ENCODE results near the gene PYDC1.
"Not testable (repeated sequence)": the region's sequence is repeated elsewhere in the genome, so short reads cannot be mapped to it uniquely, and the experiment has no call there.

PYDC1 gene

GRCh38 chr16:31221357-31222160 is 4.6 kb upstream of the PYDC1 start:
- DNase-seq (ENCODE audit: low spot score): no peak

- no peak for DNase-seq (ENCODE audit: low spot score)
These were observed 2.3 kb upstream of the PYDC1 start for GRCh38 chr16:31219154-31219741.

GRCh38 chr16:31217136-31217530 is 198 bp upstream of the PYDC1 start:
- DNase-seq (ENCODE audit: low spot score): no peak

- peak; percentile 50 for DNase-seq (ENCODE audit: low spot score)
These were observed 1.4 kb downstream of the PYDC1 start for GRCh38 chr16:31215287-31216162.

- no peak for DNase-seq (ENCODE audit: low spot score)
These were observed 2.1 kb downstream of the PYDC1 start for GRCh38 chr16:31214708-31215286.

GRCh38 chr16:31213877-31214707 is 2.8 kb downstream of the PYDC1 start, which contains the start of gene TRIM72:
Gene TRIM72, plus strand, starts transcription at chr16:31214119. Its CDS starts 620 bp downstream, at chr16:31214739.
- DNase-seq (ENCODE audit: low spot score): no peak

GRCh38 chr16:31213342-31213741 is 3.6 kb downstream of the PYDC1 start:
- no peak for DNase-seq (ENCODE audit: low spot score)

- DNase-seq (ENCODE audit: low spot score): no peak
These were observed 10.2 kb downstream of the PYDC1 start for GRCh38 chr16:31206776-31207175.

- no peak for DNase-seq (ENCODE audit: low spot score)
These were observed 11.9 kb downstream of the PYDC1 start for GRCh38 chr16:31204871-31205666.

GRCh38 chr16:31202414-31203375 is 14.2 kb downstream of the PYDC1 start, which contains the start of gene PYCARD:
Gene PYCARD, minus strand, starts transcription at chr16:31202760. Its CDS starts 70 bp downstream, at chr16:31202690.
- DNase-seq (ENCODE audit: low spot score): peak; percentile 51

GRCh38 chr16:31201582-31202413 is 15.1 kb downstream of the PYDC1 start:
- DNase-seq (ENCODE audit: low spot score): no peak

- DNase-seq (ENCODE audit: low spot score): no peak
These were observed 15.9 kb downstream of the PYDC1 start for GRCh38 chr16:31200821-31201568.

- DNase-seq (ENCODE audit: low spot score): not testable (repeated sequence)
These were observed 16.8 kb downstream of the PYDC1 start for GRCh38 chr16:31200111-31200510.

GRCh38 chr16:31199430-31200041 is 17.4 kb downstream of the PYDC1 start:
- DNase-seq (ENCODE audit: low spot score): no peak

GRCh38 chr16:31198207-31198882 is 18.6 kb downstream of the PYDC1 start:
- DNase-seq (ENCODE audit: low spot score): no peak

- DNase-seq (ENCODE audit: low spot score): no peak
These were observed 20.4 kb downstream of the PYDC1 start for GRCh38 chr16:31196324-31197088.

Measured in kidney tubule cell (primary cell).